GM19238 (cell line): Measurements from ENCODE around the gene USP7.
A peak's percentile ranks its signal among the peaks of the same experiment; 100 is the strongest.
"Not testable (repeated sequence)": the region's sequence is repeated elsewhere in the genome, so short reads cannot be mapped to it uniquely, and the experiment has no call there.

Experiments
- DNase-seq: peaks from one replicate; pipeline ENCODE4 v3.0.0; 2011; ENCODE audit warnings: low spot score; ENCODE audit not compliant: insufficient read length

Gene USP7

GRCh38 chr16:8972843-8973586 lies 9.3 kb upstream of the USP7 start:
- no peak for DNase-seq

- no peak for DNase-seq
Measured at GRCh38 chr16:8971416-8971815, 7.7 kb upstream of the USP7 start.

- DNase-seq = not testable (repeated sequence)
Measured at GRCh38 chr16:8969202-8969897, 5.6 kb upstream of the USP7 start.

- not testable (repeated sequence) for DNase-seq
Measured at GRCh38 chr16:8968054-8968453, 4.3 kb upstream of the USP7 start.

GRCh38 chr16:8967132-8967821 lies 3.6 kb upstream of the USP7 start:
- DNase-seq = no peak

GRCh38 chr16:8966817-8967131 lies 3.1 kb upstream of the USP7 start:
- DNase-seq = no peak

- DNase-seq = no peak
Measured at GRCh38 chr16:8964462-8964861, 756 bp upstream of the USP7 start.

- DNase-seq = no peak
Measured at GRCh38 chr16:8963010-8963820, 491 bp downstream of the USP7 start.

GRCh38 chr16:8962393-8963009 lies 1.2 kb downstream of the USP7 start:
- peak; percentile 61 for DNase-seq

GRCh38 chr16:8961811-8962390 lies 1.8 kb downstream of the USP7 start:
- DNase-seq = no peak

- no peak for DNase-seq
Measured at GRCh38 chr16:8960788-8961109, 3.0 kb downstream of the USP7 start.

GRCh38 chr16:8959921-8960787 lies 3.6 kb downstream of the USP7 start:
- DNase-seq = no peak

GRCh38 chr16:8958344-8959167 lies 5.2 kb downstream of the USP7 start:
- DNase-seq = no peak

GRCh38 chr16:8957509-8958157 lies 6.1 kb downstream of the USP7 start:
- no peak for DNase-seq

GRCh38 chr16:8957063-8957397 lies 6.7 kb downstream of the USP7 start:
- DNase-seq = no peak

GRCh38 chr16:8956265-8957062 lies 7.2 kb downstream of the USP7 start:
- no peak for DNase-seq

- no peak for DNase-seq
Measured at GRCh38 chr16:8955828-8956227, 7.9 kb downstream of the USP7 start.

- no peak for DNase-seq
Measured at GRCh38 chr16:8953064-8953463, 10.6 kb downstream of the USP7 start.
